K562 (cell line): Measurements from ENCODE around the gene CCDC69. TPM values are rescaled to one million over a fixed set of nuclear protein-coding genes. Genes with fewer than 3 reads are reported as not detected.

ENCODE experiments used
- ATAC-seq: fragments of 200-7000 bp; cut with Tn5 transposase; 3 replicates; pipeline ENCODE4 v1.9.1; 2020; ENCODE audit warnings: moderate library complexity
- BruUV-seq: library from RNA; stranded (reverse); fragments of 400-500 nt; replicated peaks from 2 replicates; lab custom pipeline; 2021; lab: Mats Ljungman, UMichigan
- CTCF ChIA-PET: fragments of 300-600 bp; formaldehyde crosslinking; extraction: SDS; loops from one replicate; lab custom pipeline; 2021; ENCODE audit warnings: low intra/inter-chr PET ratio; lab: Yijun Ruan, JAX
- POLR2A ChIA-PET: fragments of 300-600, 350-650 bp; sonication (Branson Sonifier 250); formaldehyde crosslinking; extraction: SDS; loops from one replicate; lab custom pipeline; 2021; ENCODE audit warnings: antibody characterized with exemption, inconsistent platforms; lab: Yijun Ruan, JAX
- DNase-seq, 4 experiments: peaks; one replicate each; pipeline versions ENCODE4 v3.0.0 to v3.0.0-alpha.2; 2011 to 2018; ENCODE audit warnings: low spot score in 3 of 4, mixed read lengths in 3 of 4; ENCODE audit errors: extremely low read depth in 1 of 4
- FAIRE-seq: peaks from 2 replicates; lab custom pipeline; 2011; peaks lifted over from hg19 to GRCh38; lab: Jason Lieb, UNC
- H2AFZ ChIP-seq: 2 replicates; pipeline ENCODE4 v1.6.0; 2011; ENCODE audit warnings: low read depth, low read length, control low read depth, inconsistent platforms
- H3K27ac ChIP-seq: fragments of 200-600 bp; 3 replicates; pipeline ENCODE4 v1.8.0; 2011; ENCODE audit warnings: low read depth, mild to moderate bottlenecking, control low read depth, inconsistent platforms, low read length, moderate library complexity, mixed read lengths; ENCODE audit errors: extremely low read depth
- H3K27me3 ChIP-seq, 2 experiments: fragments of 300-600 bp in 1 of 2; 2 replicates in 1 of 2; 3 replicates in 1 of 2; pipeline versions ENCODE4 v1.6.0 to v1.8.0; 2011; ENCODE audit warnings: inconsistent platforms in 2 of 2, low read length in 2 of 2, mild to moderate bottlenecking in 1 of 2, mixed read lengths in 1 of 2, moderate library complexity in 1 of 2; ENCODE audit not compliant: control insufficient read depth in 2 of 2, insufficient read depth in 2 of 2
- H3K36me3 ChIP-seq: fragments of 300-600 bp; 3 replicates; pipeline ENCODE4 v1.8.0; 2011; ENCODE audit warnings: mild to moderate bottlenecking, low read length, inconsistent platforms; ENCODE audit not compliant: control insufficient read depth, insufficient read depth
- H3K4me1 ChIP-seq, 2 experiments: fragments of 200-600 bp in 1 of 2; replicated peaks in 1 of 2; 2 replicates in 1 of 2; 3 replicates in 1 of 2; pipeline versions ENCODE4 v1.5.1 to v1.8.0; 2011; ENCODE audit warnings: inconsistent platforms in 2 of 2, low read length in 2 of 2, mild to moderate bottlenecking in 1 of 2, mixed read lengths in 1 of 2, moderate library complexity in 1 of 2; ENCODE audit not compliant: control insufficient read depth in 2 of 2, insufficient read depth in 2 of 2
- H3K4me2 ChIP-seq: 2 replicates; pipeline ENCODE4 v1.6.1; 2011; ENCODE audit warnings: low read length, control low read depth, inconsistent platforms, mixed read lengths; ENCODE audit not compliant: insufficient read depth
- H3K4me3 ChIP-seq: fragments of 200-600 bp; sonication (generic), shearing (Covaris generic); 2 replicates; pipeline ENCODE4 v1.5.1; 2016; ENCODE audit warnings: control low read depth, inconsistent platforms
- H3K79me2 ChIP-seq: fragments of 200-600 bp; 3 replicates; pipeline ENCODE4 v1.8.0; 2011; ENCODE audit warnings: low read length, inconsistent platforms; ENCODE audit not compliant: control insufficient read depth, insufficient read depth
- H3K9ac ChIP-seq, 2 experiments: 2 replicates each; pipeline versions ENCODE4 v1.6.0 to v1.6.1; 2011; ENCODE audit warnings: low read depth in 2 of 2, low read length in 2 of 2, control low read depth in 1 of 2, inconsistent platforms in 1 of 2, mild to moderate bottlenecking in 1 of 2, mixed read lengths in 1 of 2; ENCODE audit not compliant: insufficient read depth in 1 of 2
- H3K9me1 ChIP-seq: one replicate; pipeline ENCODE4 v1.6.0; 2011; ENCODE audit warnings: inconsistent platforms, mild to moderate bottlenecking, low read length, moderate library complexity; ENCODE audit not compliant: control insufficient read depth, insufficient read depth
- H3K9me3 ChIP-seq: replicated peaks from 2 replicates; pipeline ENCODE4 v1.5.1; 2011; ENCODE audit warnings: low read depth, low read length, inconsistent platforms; ENCODE audit not compliant: control insufficient read depth, insufficient read depth
- H4K20me1 ChIP-seq: replicated peaks from 2 replicates; pipeline ENCODE4 v1.6.1; 2011; ENCODE audit warnings: low read length, inconsistent platforms, mixed read lengths; ENCODE audit not compliant: control insufficient read depth, insufficient read depth
- FOXA3 ChIP-seq, 2 experiments: fragments of 450-650 bp in 1 of 2; sonication (generic) in 1 of 2; formaldehyde crosslinking; IDR thresholded peaks in 1 of 2; conservative IDR thresholded peaks in 1 of 2; 2 replicates each; pipeline versions ENCODE4 v1.4.0 to v1.8.0; 2020 to 2022; ENCODE audit warnings: mild to moderate bottlenecking in 2 of 2, missing genetic modification reagents in 1 of 2
- FOXJ2 ChIP-seq: fragments of 200-800 bp; sonication (Bioruptor generic); IDR thresholded peaks from 2 replicates; pipeline ENCODE4 v1.6.1; 2016; ENCODE audit warnings: missing genetic modification characterization, missing compliant biosample characterization
- FOXJ3 ChIP-seq: sonication (generic); formaldehyde crosslinking; IDR thresholded peaks from 2 replicates; pipeline ENCODE4 v1.4.0; 2020; ENCODE audit warnings: mild to moderate bottlenecking, missing genetic modification reagents
- NRF1 ChIP-seq, 2 experiments: fragments of 450-650 bp; IDR thresholded peaks in 1 of 2; conservative IDR thresholded peaks in 1 of 2; 2 replicates each; pipeline ENCODE4 v1.6.1; 2014; ENCODE audit warnings: mild to moderate bottlenecking in 2 of 2
- PRPF4 ChIP-seq: fragments of 200-400 bp; formaldehyde crosslinking; IDR thresholded peaks from one replicate; pipeline ENCODE4 v1.6.1; 2017; ENCODE audit warnings: low read length, low read depth, mild to moderate bottlenecking; ENCODE audit not compliant: insufficient read depth, poor library complexity, severe bottlenecking
- SREBF2 ChIP-seq: sonication (generic); formaldehyde crosslinking; IDR thresholded peaks from 2 replicates; pipeline ENCODE4 v1.4.0; 2020; ENCODE audit warnings: mild to moderate bottlenecking, missing genetic modification reagents
- SRSF3 ChIP-seq: fragments of 200-400 bp; formaldehyde crosslinking; IDR thresholded peaks from 2 replicates; pipeline ENCODE4 v1.6.1; 2016; ENCODE audit warnings: mild to moderate bottlenecking, low read length, moderate library complexity; ENCODE audit not compliant: insufficient read depth
- TCF7 ChIP-seq: sonication (generic); IDR thresholded peaks from 2 replicates; pipeline ENCODE4 v1.6.1; 2016; ENCODE audit warnings: antibody characterized with exemption, borderline replicate concordance
- ZBTB1 ChIP-seq: sonication (generic); formaldehyde crosslinking; IDR thresholded peaks from 2 replicates; pipeline ENCODE4 v1.8.1; 2023; ENCODE audit warnings: missing genetic modification reagents, low read depth, mild to moderate bottlenecking, borderline replicate concordance
- ZFP36 ChIP-seq: fragments of 150-350 bp; IDR thresholded peaks from 2 replicates; pipeline ENCODE4 v1.6.1; 2018; ENCODE audit warnings: low read length, low read depth; ENCODE audit not compliant: partially characterized antibody
- ZNF12 ChIP-seq: sonication (generic); formaldehyde crosslinking; IDR thresholded peaks from 2 replicates; pipeline ENCODE4 v1.4.0; 2020; ENCODE audit warnings: mild to moderate bottlenecking, missing genetic modification reagents
- ZNF354B ChIP-seq: fragments of 250-450 bp; sonication (Bioruptor Pico); IDR thresholded peaks from 2 replicates; pipeline ENCODE4 v1.4.0; 2020
- ZNF778 ChIP-seq: fragments of 450-650 bp; formaldehyde crosslinking; IDR thresholded peaks from 2 replicates; pipeline ENCODE4 v1.4.0; 2020; ENCODE audit warnings: mild to moderate bottlenecking, moderate library complexity
- WGBS: fragments of 100-300 bp; shearing (Covaris generic); methylation state at CpG from one replicate; pipeline ENCODE4 v1.1.6; 2016; ENCODE audit warnings: low coverage, mixed read lengths; ENCODE audit not compliant: insufficient coverage; ENCODE audit errors: missing lambda C conversion rate; 5-methylcytosine and 5-hydroxymethylcytosine counted together
- in situ Hi-C: fragments of 300-500 bp; cut with MboI; formaldehyde crosslinking; loops from 4 replicates; pipeline ENCODE4 v1.15.0; 2018; ENCODE audit warnings: inconsistent platforms, mixed read lengths
- intact Hi-C: fragments of 100-400 bp; cut with micrococcal nuclease; formaldehyde crosslinking; loops from 2 replicates; pipeline ENCODE4 v1.14.2; 2022
- polyA plus RNA-seq, 8 experiments: library from polyadenylated mRNA; depleted of rRNA in 4 of 8; stranded (reverse) in 5 of 8; unstranded in 3 of 8; fragments of >200 nt; fragmentation: Nextera tagmentation in 2 of 8; fragmentation: Illumina TruSeq in 1 of 8; extraction: Ambion mirVana in 2 of 8; extraction: Trizol in 1 of 8; gene quantifications; 2 replicates each; pipeline versions ENCODE4 v1.2.1 to v1.2.3, GENCODE V29; 2011 to 2014; ENCODE audit warnings: inconsistent platforms in 1 of 8, missing spikeins in 1 of 8
- total RNA-seq, 7 experiments: library from RNA; depleted of rRNA in 6 of 7; stranded (reverse); fragments of >200 nt in 6 of 7; fragmentation: Illumina TruSeq in 2 of 7; extraction: Trizol in 2 of 7; gene quantifications; 2 replicates each; pipeline versions ENCODE4 v1.2.1 to v1.2.3, GENCODE V29; 2011 to 2021; ENCODE audit warnings: low replicate concordance in 1 of 7
- TF ChIP-seq, protein P1 (sequence below): fragments of 250-450 bp; sonication (Bioruptor Pico); IDR thresholded peaks from 2 replicates; pipeline ENCODE4 v1.4.0; 2020

The CCDC69 gene
- total and polyA plus RNA-seq, 9 of the 15 experiments (the other 6 are each of a cell fraction or from before 2014, with no cell fraction given): 0.65 to 12.2 (median 7.6) TPM

GRCh38 chr5:151234476-151235238 lies 10.8 kb upstream of the CCDC69 start (continued):
- 0 out of 4 replicates have a peak, but pooled peaks of 1 of the 2 experiments have one; percentile 5 for TF ChIP-seq FOXA3 (CRISPR knock-in tag; conservative IDR thresholded peaks at IDR 0.05 in 1 of 2, IDR thresholded peaks at IDR 0.05 in 1 of 2)
- peak in 1 of 2 experiments; percentile 34; a peak in 2 of 4 replicates for TF ChIP-seq NRF1 (conservative IDR thresholded peaks at IDR 0.05 in 1 of 2, IDR thresholded peaks at IDR 0.05 in 1 of 2)
- TF ChIP-seq FOXJ2 (tag): peak; percentile 72
- peak; percentile 32; the same call in 1 of the 2 replicates for TF ChIP-seq FOXJ3 (CRISPR knock-in tag)

GRCh38 chr5:151233616-151234085 lies 9.8 kb upstream of the CCDC69 start:
- no peak overlapping the region for H3K4me2 ChIP-seq

More at GRCh38 chr5:151233616-151234085, 9.8 kb upstream of the CCDC69 start:
- ChIA-PET CTCF (no interaction called here), POLR2A (interaction anchor here (1.6 kb wide), 1 partner anchor 10 kb away, joined by 3 read pairs; the partner anchor contains the start of gene CCDC69)
- in situ Hi-C loops: no loop called here
- intact Hi-C loops: no loop called here
- no peak for ATAC-seq
- Histone ChIP-seq H3K27me3 (peaks cover 5 to 33% of the 10 kb centered on the region in 2 experiments), H2AFZ (no peak overlapping the region), H3K4me1 (peaks cover 0 to 6% of the 10 kb centered on the region in 2 experiments; a peak in 4 of 5 replicates), H3K36me3 (no peaks in the 10 kb centered on the region), H3K4me3 (no peak overlapping the region), H3K9me3 (no peaks in the 10 kb centered on the region), H3K9ac (no peak overlapping the region), H3K79me2 (no peaks in the 10 kb centered on the region), H4K20me1 (no peaks in the 10 kb centered on the region), H3K9me1 (no peaks in the 10 kb centered on the region), H3K27ac (no peak overlapping the region)
- DNase-seq: no peak
- FAIRE-seq: no peak
- WGBS: 19% methylated on average over 8 of the region's 8 CpGs
- BruUV-seq: no TSS peak
- TF ChIP-seq ZNF12 (CRISPR knock-in tag) (no peak), SRSF3 (no peak), ZBTB1 (CRISPR knock-in tag) (no peak), ZNF778 (CRISPR knock-in tag) (no peak), SREBF2 (CRISPR knock-in tag) (no peak), ZFP36 (no peak), PRPF4 (no peak), ZNF354B (CRISPR knock-in tag) (no peak), TCF7 (no peak)
- TF ChIP-seq, protein P1, sequence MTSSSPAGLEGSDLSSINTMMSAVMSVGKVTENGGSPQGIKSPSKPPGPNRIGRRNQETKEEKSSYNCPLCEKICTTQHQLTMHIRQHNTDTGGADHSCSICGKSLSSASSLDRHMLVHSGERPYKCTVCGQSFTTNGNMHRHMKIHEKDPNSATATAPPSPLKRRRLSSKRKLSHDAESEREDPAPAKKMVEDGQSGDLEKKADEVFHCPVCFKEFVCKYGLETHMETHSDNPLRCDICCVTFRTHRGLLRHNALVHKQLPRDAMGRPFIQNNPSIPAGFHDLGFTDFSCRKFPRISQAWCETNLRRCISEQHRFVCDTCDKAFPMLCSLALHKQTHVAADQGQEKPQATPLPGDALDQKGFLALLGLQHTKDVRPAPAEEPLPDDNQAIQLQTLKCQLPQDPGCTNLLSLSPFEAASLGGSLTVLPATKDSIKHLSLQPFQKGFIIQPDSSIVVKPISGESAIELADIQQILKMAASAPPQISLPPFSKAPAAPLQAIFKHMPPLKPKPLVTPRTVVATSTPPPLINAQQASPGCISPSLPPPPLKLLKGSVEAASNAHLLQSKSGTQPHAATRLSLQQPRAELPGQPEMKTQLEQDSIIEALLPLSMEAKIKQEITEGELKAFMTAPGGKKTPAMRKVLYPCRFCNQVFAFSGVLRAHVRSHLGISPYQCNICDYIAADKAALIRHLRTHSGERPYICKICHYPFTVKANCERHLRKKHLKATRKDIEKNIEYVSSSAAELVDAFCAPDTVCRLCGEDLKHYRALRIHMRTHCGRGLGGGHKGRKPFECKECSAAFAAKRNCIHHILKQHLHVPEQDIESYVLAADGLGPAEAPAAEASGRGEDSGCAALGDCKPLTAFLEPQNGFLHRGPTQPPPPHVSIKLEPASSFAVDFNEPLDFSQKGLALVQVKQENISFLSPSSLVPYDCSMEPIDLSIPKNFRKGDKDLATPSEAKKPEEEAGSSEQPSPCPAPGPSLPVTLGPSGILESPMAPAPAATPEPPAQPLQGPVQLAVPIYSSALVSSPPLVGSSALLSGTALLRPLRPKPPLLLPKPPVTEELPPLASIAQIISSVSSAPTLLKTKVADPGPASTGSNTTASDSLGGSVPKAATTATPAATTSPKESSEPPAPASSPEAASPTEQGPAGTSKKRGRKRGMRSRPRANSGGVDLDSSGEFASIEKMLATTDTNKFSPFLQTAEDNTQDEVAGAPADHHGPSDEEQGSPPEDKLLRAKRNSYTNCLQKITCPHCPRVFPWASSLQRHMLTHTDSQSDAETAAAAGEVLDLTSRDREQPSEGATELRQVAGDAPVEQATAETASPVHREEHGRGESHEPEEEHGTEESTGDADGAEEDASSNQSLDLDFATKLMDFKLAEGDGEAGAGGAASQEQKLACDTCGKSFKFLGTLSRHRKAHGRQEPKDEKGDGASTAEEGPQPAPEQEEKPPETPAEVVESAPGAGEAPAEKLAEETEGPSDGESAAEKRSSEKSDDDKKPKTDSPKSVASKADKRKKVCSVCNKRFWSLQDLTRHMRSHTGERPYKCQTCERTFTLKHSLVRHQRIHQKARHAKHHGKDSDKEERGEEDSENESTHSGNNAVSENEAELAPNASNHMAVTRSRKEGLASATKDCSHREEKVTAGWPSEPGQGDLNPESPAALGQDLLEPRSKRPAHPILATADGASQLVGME (CRISPR knock-in tag): no peak
